HL-60 (cell line): ENCODE data around the gene RLN2.
"Not testable (repeated sequence)": the region's sequence is repeated elsewhere in the genome, so short reads cannot be mapped to it uniquely, and the experiment has no call there.

Source experiments
- GABPA ChIP-seq: IDR thresholded peaks from 2 replicates; pipeline ENCODE4 v1.6.1; 2012; ENCODE audit warnings: low read depth
- POLR2AphosphoS5 ChIP-seq: IDR thresholded peaks from 2 replicates; pipeline ENCODE4 v1.6.1; 2012; ENCODE audit warnings: low read depth
- SPI1 ChIP-seq: IDR thresholded peaks from 2 replicates; pipeline ENCODE4 v1.6.1; 2012; ENCODE audit warnings: low read depth, mild to moderate bottlenecking, borderline replicate concordance
- TF ChIP-seq, protein P1 (sequence below): IDR thresholded peaks from one replicate; pipeline ENCODE4 v1.5.1; 2011; ENCODE audit warnings: low read length, control low read depth, inconsistent platforms; ENCODE audit not compliant: insufficient read depth

DNA sequence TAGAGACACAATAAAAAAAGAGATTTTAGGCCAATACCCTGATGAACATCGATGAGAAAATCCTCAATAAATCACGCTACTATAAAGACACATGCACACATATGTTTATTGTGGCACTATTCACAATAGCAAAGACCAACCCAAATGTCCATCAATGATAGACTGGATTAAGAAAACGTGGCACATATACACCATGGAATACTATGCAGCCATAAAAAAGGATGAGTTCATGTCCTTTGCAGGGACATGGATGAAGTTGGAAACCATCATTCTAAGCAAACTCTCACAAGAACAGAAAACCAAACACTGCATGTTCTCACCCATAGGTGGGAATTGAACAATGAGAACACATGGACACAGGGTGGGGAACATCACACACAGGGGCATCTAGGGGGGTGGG is 26.8 kb upstream of the RLN2 start:
- TF ChIP-seq, protein P1, sequence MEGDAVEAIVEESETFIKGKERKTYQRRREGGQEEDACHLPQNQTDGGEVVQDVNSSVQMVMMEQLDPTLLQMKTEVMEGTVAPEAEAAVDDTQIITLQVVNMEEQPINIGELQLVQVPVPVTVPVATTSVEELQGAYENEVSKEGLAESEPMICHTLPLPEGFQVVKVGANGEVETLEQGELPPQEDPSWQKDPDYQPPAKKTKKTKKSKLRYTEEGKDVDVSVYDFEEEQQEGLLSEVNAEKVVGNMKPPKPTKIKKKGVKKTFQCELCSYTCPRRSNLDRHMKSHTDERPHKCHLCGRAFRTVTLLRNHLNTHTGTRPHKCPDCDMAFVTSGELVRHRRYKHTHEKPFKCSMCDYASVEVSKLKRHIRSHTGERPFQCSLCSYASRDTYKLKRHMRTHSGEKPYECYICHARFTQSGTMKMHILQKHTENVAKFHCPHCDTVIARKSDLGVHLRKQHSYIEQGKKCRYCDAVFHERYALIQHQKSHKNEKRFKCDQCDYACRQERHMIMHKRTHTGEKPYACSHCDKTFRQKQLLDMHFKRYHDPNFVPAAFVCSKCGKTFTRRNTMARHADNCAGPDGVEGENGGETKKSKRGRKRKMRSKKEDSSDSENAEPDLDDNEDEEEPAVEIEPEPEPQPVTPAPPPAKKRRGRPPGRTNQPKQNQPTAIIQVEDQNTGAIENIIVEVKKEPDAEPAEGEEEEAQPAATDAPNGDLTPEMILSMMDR: not testable (repeated sequence)
- TF ChIP-seq SPI1, GABPA, POLR2AphosphoS5: not testable (repeated sequence)
